ENCODE measurements around the gene TRIM54. TPM values are rescaled to one million over a fixed set of nuclear protein-coding genes. Genes with fewer than 3 reads are reported as not detected.

The TRIM54 gene
- total and polyA plus RNA-seq, 9 of the 15 experiments (the other 6 are each of a cell fraction or from before 2014, with no cell fraction given), result not detected

DNA sequence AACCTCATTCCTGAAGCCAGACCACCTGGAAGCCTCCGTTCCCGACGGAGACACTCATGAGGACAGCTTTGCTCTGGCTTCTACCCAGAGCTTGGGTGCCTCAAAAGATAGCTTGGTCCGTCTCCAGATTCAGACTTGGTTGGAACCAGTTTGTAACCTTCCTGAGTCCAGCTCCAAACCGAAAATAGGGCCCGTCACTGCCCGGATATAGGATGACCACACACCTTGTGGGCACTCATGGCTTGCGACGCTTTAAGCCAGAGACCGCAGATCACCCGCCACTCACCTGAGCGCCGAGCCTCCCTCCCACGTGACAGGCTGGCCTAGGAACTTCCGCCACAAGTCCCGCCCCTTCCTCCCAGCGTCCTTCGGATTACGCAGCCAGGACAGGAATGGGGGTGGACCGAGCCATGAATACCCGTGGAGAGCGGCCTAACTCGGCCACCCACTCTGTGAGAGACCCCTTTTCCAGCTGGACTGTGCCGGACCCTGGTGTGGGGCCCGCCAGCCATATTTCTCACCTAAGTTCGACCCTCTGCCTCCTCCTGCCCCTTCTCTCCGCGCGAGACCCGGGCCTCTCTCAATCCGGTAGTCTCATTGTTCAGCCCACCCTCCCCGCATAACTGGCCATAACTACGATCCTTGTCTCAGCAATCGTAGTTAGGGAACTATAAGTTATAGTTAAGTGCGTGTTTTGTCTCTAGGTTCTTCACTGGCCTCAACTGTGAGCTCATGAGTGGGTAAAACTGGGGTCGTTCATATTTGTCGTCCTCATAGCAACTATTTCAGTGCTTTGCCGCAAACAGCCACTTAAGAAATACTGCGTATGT is 40.8 kb downstream of the TRIM54 start, which contains the start of gene MPV17 (continued):
- TF ChIP-seq CTCF (IDR thresholded peaks at IDR 0.05 in 2 of 3, conservative IDR thresholded peaks at IDR 0.05 in 1 of 3; ENCODE audit: insufficient read depth in 2 of 3, low read depth in 1 of 3, low read length in 3 of 3), result no peak
- TF ChIP-seq TAF9B (IDR thresholded peaks at IDR 0.05; ENCODE audit: partially characterized antibody), result peak; percentile 86
- peak; percentile 38; the same call in 1 of the 2 replicates for TF ChIP-seq ZNF780A (CRISPR knock-in tag; IDR thresholded peaks at IDR 0.05)
- TF ChIP-seq, protein P1, sequence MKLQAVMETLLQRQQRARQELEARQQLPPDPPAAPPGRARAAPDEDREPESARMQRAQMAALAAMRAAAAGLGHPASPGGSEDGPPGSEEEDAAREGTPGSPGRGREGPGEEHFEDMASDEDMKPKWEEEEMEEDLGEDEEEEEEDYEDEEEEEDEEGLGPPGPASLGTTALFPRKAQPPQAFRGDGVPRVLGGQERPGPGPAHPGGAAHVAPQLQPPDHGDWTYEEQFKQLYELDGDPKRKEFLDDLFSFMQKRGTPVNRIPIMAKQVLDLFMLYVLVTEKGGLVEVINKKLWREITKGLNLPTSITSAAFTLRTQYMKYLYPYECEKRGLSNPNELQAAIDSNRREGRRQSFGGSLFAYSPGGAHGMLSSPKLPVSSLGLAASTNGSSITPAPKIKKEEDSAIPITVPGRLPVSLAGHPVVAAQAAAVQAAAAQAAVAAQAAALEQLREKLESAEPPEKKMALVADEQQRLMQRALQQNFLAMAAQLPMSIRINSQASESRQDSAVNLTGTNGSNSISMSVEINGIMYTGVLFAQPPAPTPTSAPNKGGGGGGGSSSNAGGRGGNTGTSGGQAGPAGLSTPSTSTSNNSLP (IDR thresholded peaks at IDR 0.05; ENCODE audit: borderline replicate concordance, low read depth, low read length), result no peak
- TF ChIP-seq BRD4 (IDR thresholded peaks at IDR 0.05), result no peak
- peak; percentile 40 for TF ChIP-seq CCNT2 (IDR thresholded peaks at IDR 0.05; ENCODE audit: borderline replicate concordance, extremely low read depth, insufficient read length, low read depth, low read length)
- TF ChIP-seq ZBTB17 (CRISPR knock-in tag; IDR thresholded peaks at IDR 0.05), result peak; percentile 46; the same call in 1 of the 2 replicates
- TF ChIP-seq, protein P2, sequence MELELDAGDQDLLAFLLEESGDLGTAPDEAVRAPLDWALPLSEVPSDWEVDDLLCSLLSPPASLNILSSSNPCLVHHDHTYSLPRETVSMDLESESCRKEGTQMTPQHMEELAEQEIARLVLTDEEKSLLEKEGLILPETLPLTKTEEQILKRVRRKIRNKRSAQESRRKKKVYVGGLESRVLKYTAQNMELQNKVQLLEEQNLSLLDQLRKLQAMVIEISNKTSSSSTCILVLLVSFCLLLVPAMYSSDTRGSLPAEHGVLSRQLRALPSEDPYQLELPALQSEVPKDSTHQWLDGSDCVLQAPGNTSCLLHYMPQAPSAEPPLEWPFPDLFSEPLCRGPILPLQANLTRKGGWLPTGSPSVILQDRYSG (tag; conservative IDR thresholded peaks at IDR 0.05; ENCODE audit: low read depth), result no peak; the same call in 1 of the 2 replicates
- TF ChIP-seq PHF20 (IDR thresholded peaks at IDR 0.05; ENCODE audit: partially characterized antibody), result peak; percentile 89
- peak; percentile 89 for TF ChIP-seq POLR2H (tag; IDR thresholded peaks at IDR 0.05; ENCODE audit: low read depth)
- no peak for TF ChIP-seq ZNF785 (CRISPR knock-in tag; IDR thresholded peaks at IDR 0.05)
- TF ChIP-seq TOE1 (IDR thresholded peaks at IDR 0.05; ENCODE audit: borderline replicate concordance), result peak; percentile 85
- TF ChIP-seq TOE1 (CRISPR knock-in tag; IDR thresholded peaks at IDR 0.05; ENCODE audit: borderline replicate concordance, low read depth), result no peak
- no peak for TF ChIP-seq FOXM1 (IDR thresholded peaks at IDR 0.05; ENCODE audit: low read depth)
- TF ChIP-seq FOXM1 (CRISPR knock-in tag; IDR thresholded peaks at IDR 0.05; ENCODE audit: low read depth), result no peak
- TF ChIP-seq NR1H2 (CRISPR knock-in tag; IDR thresholded peaks at IDR 0.05), result no peak
- peak; percentile 98 for TF ChIP-seq SUPT5H (IDR thresholded peaks at IDR 0.05)
- TF ChIP-seq MTA3 (IDR thresholded peaks at IDR 0.05; ENCODE audit: borderline replicate concordance), result 0 out of 2 replicates have a peak, but pooled peaks have one; percentile 57
- TF ChIP-seq SNRNP70 (optimal IDR thresholded peaks at IDR 0.05; ENCODE audit: low read depth, low read length), result no peak
- TF ChIP-seq NCOA6 (IDR thresholded peaks at IDR 0.05), result no peak
- TF ChIP-seq BRF2 (IDR thresholded peaks at IDR 0.05; ENCODE audit: borderline replicate concordance, insufficient read depth, insufficient read length), result no peak
- 0 out of 2 replicates have a peak, but pooled peaks have one; percentile 7 for TF ChIP-seq ELF4 (CRISPR knock-in tag; IDR thresholded peaks at IDR 0.05)
